BLaER1 treated with 17β-estradiol and CSF1 and Interleukin-3, amounts not matched to agents 10 nM and 100 nM (cell line): ENCODE results near the gene HOXA2.

ENCODE experiments used
- H3K27ac ChIP-seq, 11 experiments: shearing (Covaris generic); formaldehyde crosslinking; 2 replicates each; pipeline ENCODE4 v1.8.1; 2022
- H3K27me3 ChIP-seq, 11 experiments: shearing (Covaris generic); formaldehyde crosslinking; 2 replicates each; pipeline ENCODE4 v1.8.1; 2022
- H3K36me3 ChIP-seq, 11 experiments: shearing (Covaris generic); formaldehyde crosslinking; 2 replicates each; pipeline ENCODE4 v1.8.1; 2022
- H3K4me1 ChIP-seq, 10 experiments: shearing (Covaris generic); formaldehyde crosslinking; 2 replicates each; pipeline ENCODE4 v1.8.1; 2022
- H3K4me2 ChIP-seq, 11 experiments: shearing (Covaris generic); formaldehyde crosslinking; 2 replicates each; pipeline ENCODE4 v1.8.1; 2022
- H3K4me3 ChIP-seq, 10 experiments: shearing (Covaris generic); formaldehyde crosslinking; 2 replicates each; pipeline ENCODE4 v1.8.1; 2022
- H3K9ac ChIP-seq, 11 experiments: shearing (Covaris generic); formaldehyde crosslinking; 2 replicates each; pipeline ENCODE4 v1.8.1; 2022
- H3K9me3 ChIP-seq, 11 experiments: shearing (Covaris generic); formaldehyde crosslinking; replicated peaks in 1 of 11; 2 replicates each; pipeline ENCODE4 v1.8.1; 2022
- H4K20me1 ChIP-seq, 11 experiments: shearing (Covaris generic); formaldehyde crosslinking; 2 replicates each; pipeline ENCODE4 v1.8.1; 2022
- Cebpa-rat ChIP-seq, 11 experiments: shearing (Covaris generic); IDR thresholded peaks; 2 replicates each; pipeline ENCODE4 v1.8.1; 2022

The HOXA2 gene

DNA sequence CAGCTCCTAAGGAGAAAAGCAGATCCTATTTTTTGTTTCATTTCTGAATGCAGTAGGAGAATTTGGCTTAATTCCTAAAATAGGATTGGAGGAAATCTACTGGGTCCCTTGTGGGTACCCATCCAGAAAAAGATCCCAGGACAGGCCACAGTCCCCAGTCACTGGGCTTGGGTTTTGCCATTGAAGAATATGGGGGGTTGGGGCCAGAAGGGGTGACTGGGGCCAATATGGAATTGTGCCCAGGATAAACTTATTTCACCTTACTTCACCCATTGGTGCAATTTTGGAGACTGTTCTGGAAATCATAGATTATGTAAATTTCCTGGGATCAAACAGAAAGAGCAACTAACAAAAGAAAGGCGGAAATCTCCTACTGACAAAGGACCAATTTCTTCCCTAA, 36.0 kb upstream of the HOXA2 start:
- H3K9me3 ChIP-seq: peaks cover 20 to 48% (median 31%) of the 10 kb centered on the region in 11 experiments
- H4K20me1 ChIP-seq: no peaks in the 10 kb centered on the region
- no peak for TF ChIP-seq Cebpa-rat (IDR thresholded peaks at IDR 0.05)
- H3K27me3 ChIP-seq: peaks cover 21 to 58% (median 39%) of the 10 kb centered on the region in 11 experiments
- H3K9ac ChIP-seq: no peak overlapping the region
- no peak overlapping the region for H3K4me2 ChIP-seq
- no peaks in the 10 kb centered on the region for H3K36me3 ChIP-seq
- no peak overlapping the region for H3K27ac ChIP-seq
- H3K4me1 ChIP-seq: peaks cover 23 to 40% (median 32%) of the 10 kb centered on the region in 10 experiments
- H3K4me3 ChIP-seq: no peak overlapping the region

GRCh38 chr7:27137640-27138315, 35.3 kb upstream of the HOXA2 start:
- Histone ChIP-seq H4K20me1 (no peaks in the 10 kb centered on the region), H3K27ac (no peak overlapping the region), H3K4me3 (no peak overlapping the region), H3K9ac (no peak overlapping the region), H3K9me3 (peaks cover 13 to 41% (median 27%) of the 10 kb centered on the region in 11 experiments), H3K4me1 (peaks cover 23 to 40% (median 32%) of the 10 kb centered on the region in 10 experiments), H3K4me2 (peak overlapping the region; percentile 33 to 86 (median 52); a peak in 19 of 22 replicates), H3K27me3 (peaks cover 14 to 51% (median 32%) of the 10 kb centered on the region in 11 experiments), H3K36me3 (no peaks in the 10 kb centered on the region)
- no peak for TF ChIP-seq Cebpa-rat (IDR thresholded peaks at IDR 0.05)

DNA sequence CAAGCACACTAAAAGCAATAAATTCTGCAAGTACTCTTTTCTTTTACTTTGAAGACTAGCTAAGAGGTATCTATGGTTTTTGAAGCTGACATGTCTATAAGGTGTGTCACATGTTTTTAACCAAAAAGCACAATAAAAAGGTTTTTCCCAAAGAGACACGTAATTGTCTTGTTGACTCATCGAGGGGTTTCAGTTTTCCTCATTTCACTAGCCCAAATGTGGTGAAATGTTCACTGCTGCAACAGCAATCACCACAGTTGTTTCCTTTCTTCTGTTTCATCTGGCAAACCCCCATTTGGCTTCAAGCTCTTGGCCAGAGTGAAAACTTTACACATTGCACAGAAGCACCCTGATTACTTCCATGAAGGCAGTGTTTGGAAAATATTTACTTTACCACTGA, 31.9 kb upstream of the HOXA2 start:
- no peak overlapping the region for H3K9ac ChIP-seq
- no peak for TF ChIP-seq Cebpa-rat (IDR thresholded peaks at IDR 0.05)
- no peak overlapping the region for H3K4me3 ChIP-seq
- peak overlapping the region; percentile 15 to 86 (median 45); a peak in 16 of 22 replicates for H3K4me2 ChIP-seq
- no peak overlapping the region for H3K27ac ChIP-seq
- H4K20me1 ChIP-seq: no peaks in the 10 kb centered on the region
- H3K4me1 ChIP-seq: peaks cover 23 to 40% (median 32%) of the 10 kb centered on the region in 10 experiments
- no peaks in the 10 kb centered on the region; a peak in 1 of 22 replicates for H3K36me3 ChIP-seq
- peaks cover 20 to 44% (median 36%) of the 10 kb centered on the region in 11 experiments for H3K9me3 ChIP-seq
- peaks cover 0 to 26% (median 15%) of the 10 kb centered on the region in 11 experiments; a peak in 16 of 22 replicates for H3K27me3 ChIP-seq

DNA sequence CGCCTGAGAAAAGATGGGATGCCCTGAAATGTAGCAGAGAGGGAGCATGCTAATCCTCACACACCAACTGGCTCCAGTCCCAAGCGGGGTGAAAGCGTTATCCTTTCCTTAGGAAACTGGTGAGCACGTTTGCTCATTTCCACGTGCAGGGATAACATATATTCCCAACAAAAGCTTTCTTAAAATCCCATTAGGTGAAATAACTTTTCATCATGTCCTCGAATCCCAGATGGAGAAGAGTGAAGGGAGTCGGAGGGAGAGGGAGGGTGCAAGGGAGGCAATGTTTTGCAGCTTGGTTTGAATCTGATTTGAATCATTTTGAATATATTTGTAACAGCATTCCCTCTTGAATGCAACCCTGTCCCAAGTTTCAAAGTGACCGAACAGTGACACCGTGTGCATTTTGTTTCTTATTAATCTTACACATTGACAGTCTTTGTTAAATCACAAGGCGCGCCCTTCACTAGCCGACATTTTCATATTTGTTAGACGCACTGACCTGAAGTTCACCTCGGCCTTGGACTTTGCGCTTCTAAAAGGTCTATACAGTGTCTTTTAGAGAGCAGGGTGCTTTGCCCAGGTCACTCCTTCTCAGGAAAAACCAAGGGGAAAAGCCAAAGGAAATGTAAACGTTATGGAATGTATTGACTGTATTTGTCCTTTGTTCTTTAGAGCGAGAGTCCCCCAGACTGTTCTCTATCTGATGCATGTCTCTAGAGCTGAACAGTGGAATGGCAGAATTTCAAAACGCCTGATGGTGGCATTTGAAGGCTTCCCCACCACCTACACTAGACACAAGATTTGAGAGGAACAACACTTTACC, 31.1 kb upstream of the HOXA2 start:
- H3K4me3 ChIP-seq: no peak overlapping the region
- peaks cover 0 to 26% (median 15%) of the 10 kb centered on the region in 11 experiments; a peak in 16 of 22 replicates for H3K27me3 ChIP-seq
- no peaks in the 10 kb centered on the region for H4K20me1 ChIP-seq
- no peaks in the 10 kb centered on the region; a peak in 1 of 22 replicates for H3K36me3 ChIP-seq
- H3K4me1 ChIP-seq: peaks cover 23 to 40% (median 32%) of the 10 kb centered on the region in 10 experiments
- no peak for TF ChIP-seq Cebpa-rat (IDR thresholded peaks at IDR 0.05)
- H3K9me3 ChIP-seq: peaks cover 21 to 44% (median 35%) of the 10 kb centered on the region in 11 experiments
- H3K9ac ChIP-seq: no peak overlapping the region
- peak overlapping the region in 3 of 11 experiments; percentile 50 to 86 (median 69); a peak in 1 of 22 replicates for H3K4me2 ChIP-seq
- H3K27ac ChIP-seq: no peak overlapping the region

GRCh38 chr7:27132978-27133377, 30.5 kb upstream of the HOXA2 start:
- peaks cover 21 to 44% (median 35%) of the 10 kb centered on the region in 11 experiments for H3K9me3 ChIP-seq
- no peak for TF ChIP-seq Cebpa-rat (IDR thresholded peaks at IDR 0.05)
- no peaks in the 10 kb centered on the region; a peak in 1 of 22 replicates for H3K36me3 ChIP-seq
- H3K4me1 ChIP-seq: peaks cover 23 to 40% (median 32%) of the 10 kb centered on the region in 10 experiments
- H4K20me1 ChIP-seq: no peaks in the 10 kb centered on the region
- no peak overlapping the region for H3K27ac ChIP-seq
- H3K4me3 ChIP-seq: no peak overlapping the region
- no peak overlapping the region for H3K9ac ChIP-seq
- H3K27me3 ChIP-seq: peaks cover 0 to 24% (median 14%) of the 10 kb centered on the region in 11 experiments; a peak in 16 of 22 replicates
- no peak overlapping the region for H3K4me2 ChIP-seq

DNA sequence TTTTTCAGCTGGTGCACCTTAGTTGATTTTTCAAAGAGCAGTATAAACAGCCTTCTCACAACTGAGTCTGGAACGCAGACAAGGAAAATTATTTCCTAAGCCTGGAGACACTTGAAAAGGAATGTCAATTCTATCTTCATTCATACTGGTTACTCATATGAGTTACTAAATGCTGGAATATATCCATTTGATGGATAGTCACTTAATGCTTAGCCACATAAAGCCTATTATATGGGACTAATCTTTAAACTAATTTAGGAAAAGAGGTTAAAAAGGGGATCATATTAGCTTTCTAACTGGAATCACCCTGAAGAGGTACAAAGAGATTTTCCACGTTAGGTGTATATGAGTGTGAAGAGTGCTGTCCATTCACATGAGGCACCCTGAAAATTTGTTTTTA, 29.7 kb upstream of the HOXA2 start:
- Histone ChIP-seq H3K4me3 (no peak overlapping the region), H3K27ac (no peak overlapping the region), H3K4me1 (peaks cover 17 to 33% (median 25%) of the 10 kb centered on the region in 10 experiments), H3K27me3 (peaks cover 0 to 17% (median 13%) of the 10 kb centered on the region in 11 experiments; a peak in 15 of 22 replicates), H3K9me3 (peaks cover 21 to 44% (median 35%) of the 10 kb centered on the region in 11 experiments), H3K36me3 (no peaks in the 10 kb centered on the region; a peak in 1 of 22 replicates), H3K4me2 (no peak overlapping the region), H4K20me1 (no peaks in the 10 kb centered on the region), H3K9ac (no peak overlapping the region)
- TF ChIP-seq Cebpa-rat (IDR thresholded peaks at IDR 0.05): no peak

GRCh38 chr7:27131390-27131819, 28.9 kb upstream of the HOXA2 start:
- H3K27ac ChIP-seq: no peak overlapping the region
- H3K9me3 ChIP-seq: peaks cover 21 to 43% (median 31%) of the 10 kb centered on the region in 11 experiments
- H3K4me1 ChIP-seq: peaks cover 12 to 25% (median 19%) of the 10 kb centered on the region in 10 experiments
- no peak overlapping the region for H3K9ac ChIP-seq
- H3K4me2 ChIP-seq: no peak overlapping the region
- no peaks in the 10 kb centered on the region; a peak in 1 of 22 replicates for H3K36me3 ChIP-seq
- no peaks in the 10 kb centered on the region for H4K20me1 ChIP-seq
- peaks cover 0 to 9% (median 5%) of the 10 kb centered on the region in 11 experiments; a peak in 11 of 22 replicates for H3K27me3 ChIP-seq
- TF ChIP-seq Cebpa-rat (IDR thresholded peaks at IDR 0.05): no peak
- no peak overlapping the region for H3K4me3 ChIP-seq

GRCh38 chr7:27130540-27131389, 28.3 kb upstream of the HOXA2 start, which contains the start of gene HOXA4:
Gene HOXA4 (minus strand): TSS chr7:27130757. CDS start chr7:27130733, 24 bp downstream.
- H3K27me3 ChIP-seq: peaks cover 0 to 2% (median 0%) of the 10 kb centered on the region in 11 experiments; a peak in 3 of 22 replicates
- H3K27ac ChIP-seq: no peak within 1 kb of the TSS
- H3K4me3 ChIP-seq: no peak within 1 kb of the TSS

More at GRCh38 chr7:27130540-27131389, 28.3 kb upstream of the HOXA2 start, which contains the start of gene HOXA4:
- Histone ChIP-seq H3K36me3 (no peaks in the 10 kb centered on the region; a peak in 1 of 22 replicates), H3K9ac (no peak within 1 kb of the TSS), H3K9me3 (peaks cover 21 to 41% (median 27%) of the 10 kb centered on the region in 11 experiments), H3K4me1 (peaks cover 8 to 18% (median 14%) of the 10 kb centered on the region in 10 experiments), H4K20me1 (no peaks in the 10 kb centered on the region), H3K4me2 (no peak within 1 kb of the TSS)
- no peak for TF ChIP-seq Cebpa-rat (IDR thresholded peaks at IDR 0.05)
